ENCODE data around the gene EMILIN2. TPM values are rescaled to one million over a fixed set of nuclear protein-coding genes. Genes with fewer than 3 reads are reported as not detected.
A peak's percentile ranks its signal among the peaks of the same experiment; 100 is the strongest.
"Not testable (repeated sequence)": the region's sequence is repeated elsewhere in the genome, so short reads cannot be mapped to it uniquely, and the experiment has no call there.

Gene EMILIN2
- total and polyA plus RNA-seq, 10 donors = 7.5 to 47.7 (median 21.3) TPM

DNA sequence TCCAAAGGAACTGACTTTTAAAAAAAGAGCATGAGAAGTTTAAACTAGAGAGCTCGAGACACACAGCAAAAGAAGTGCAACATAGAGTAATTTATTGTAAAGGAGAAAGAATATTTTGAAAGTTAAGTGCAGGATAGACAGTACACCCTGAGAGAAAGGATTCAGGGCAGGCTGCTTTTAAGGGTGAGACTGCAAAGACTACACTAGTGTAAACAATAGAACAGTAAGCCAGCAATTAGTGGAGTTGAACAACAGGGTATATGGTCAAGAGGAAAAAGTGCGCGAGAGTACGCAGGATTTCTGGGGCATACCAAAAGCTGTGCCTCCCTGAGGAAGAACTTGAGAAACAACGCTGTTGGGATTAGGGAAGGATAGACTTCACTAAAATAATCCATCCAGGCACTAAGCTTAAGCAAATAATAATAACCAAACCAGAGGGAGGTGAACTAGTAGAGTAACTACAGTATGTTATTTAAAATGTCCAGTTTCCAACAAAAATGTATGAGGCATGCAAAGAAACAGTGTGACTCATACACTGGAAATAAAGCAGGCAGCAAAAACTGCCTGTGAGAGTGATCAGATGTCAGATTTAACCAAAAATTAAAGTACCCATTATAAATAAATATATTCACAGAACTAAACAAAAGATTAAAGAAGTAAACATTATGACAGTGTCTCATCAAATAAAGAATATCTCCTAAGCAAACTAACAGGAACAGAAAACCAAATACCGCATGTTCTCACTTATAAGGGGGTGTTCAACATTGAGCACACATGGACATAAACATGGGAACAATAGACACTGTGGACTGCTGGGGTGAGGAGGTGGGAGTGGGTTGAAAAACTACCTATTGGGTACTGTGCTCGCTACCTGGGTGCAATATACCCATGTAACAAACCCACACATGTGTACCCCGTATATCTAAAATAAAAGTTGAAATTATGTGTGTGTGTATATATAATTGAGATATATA, 40.5 kb upstream of the EMILIN2 start:
- WGBS, 5 donors = 94 to 98% (median 94%) methylated on average over 8 of the region's 8 CpGs
- H3K4me3 ChIP-seq = no peak overlapping the region
- H3K4me1 ChIP-seq = no peaks in the 10 kb centered on the region
- H3K27ac ChIP-seq = no peak overlapping the region
- peaks cover 0 to 51% (median 25%) of the 10 kb centered on the region in 6 donors for H3K36me3 ChIP-seq
- no peak for DNase-seq
- TF ChIP-seq POLR2AphosphoS5 (IDR thresholded peaks at IDR 0.05) = peak in 1 of 3 donors; percentile 33
- TF ChIP-seq, protein P1, sequence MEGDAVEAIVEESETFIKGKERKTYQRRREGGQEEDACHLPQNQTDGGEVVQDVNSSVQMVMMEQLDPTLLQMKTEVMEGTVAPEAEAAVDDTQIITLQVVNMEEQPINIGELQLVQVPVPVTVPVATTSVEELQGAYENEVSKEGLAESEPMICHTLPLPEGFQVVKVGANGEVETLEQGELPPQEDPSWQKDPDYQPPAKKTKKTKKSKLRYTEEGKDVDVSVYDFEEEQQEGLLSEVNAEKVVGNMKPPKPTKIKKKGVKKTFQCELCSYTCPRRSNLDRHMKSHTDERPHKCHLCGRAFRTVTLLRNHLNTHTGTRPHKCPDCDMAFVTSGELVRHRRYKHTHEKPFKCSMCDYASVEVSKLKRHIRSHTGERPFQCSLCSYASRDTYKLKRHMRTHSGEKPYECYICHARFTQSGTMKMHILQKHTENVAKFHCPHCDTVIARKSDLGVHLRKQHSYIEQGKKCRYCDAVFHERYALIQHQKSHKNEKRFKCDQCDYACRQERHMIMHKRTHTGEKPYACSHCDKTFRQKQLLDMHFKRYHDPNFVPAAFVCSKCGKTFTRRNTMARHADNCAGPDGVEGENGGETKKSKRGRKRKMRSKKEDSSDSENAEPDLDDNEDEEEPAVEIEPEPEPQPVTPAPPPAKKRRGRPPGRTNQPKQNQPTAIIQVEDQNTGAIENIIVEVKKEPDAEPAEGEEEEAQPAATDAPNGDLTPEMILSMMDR (IDR thresholded peaks at IDR 0.05 in 8 of 11, conservative IDR thresholded peaks at IDR 0.05 in 3 of 11) = no peak
- intact Hi-C loops (cut with DNase I; ENCODE audit: low total_unique reads) = no loop called here
- H3K9me3 ChIP-seq = peaks cover 0 to 29% (median 24%) of the 10 kb centered on the region in 8 donors
- no peaks in the 10 kb centered on the region for H3K27me3 ChIP-seq (replicated peaks in 1 of 7)

GRCh38 chr18:2808640-2809039, 38.2 kb upstream of the EMILIN2 start:
- DNase-seq; H3K27me3 ChIP-seq (replicated peaks in 1 of 7); H3K4me3 ChIP-seq; intact Hi-C loops (cut with DNase I; ENCODE audit: low total_unique reads); H3K27ac ChIP-seq; H3K4me1 ChIP-seq: not testable (repeated sequence)
- peaks cover 0 to 52% (median 44%) of the 10 kb centered on the region in 8 donors for H3K9me3 ChIP-seq
- WGBS, 5 donors = 89 to 98% (median 91%) methylated on average over 2 of the region's 2 CpGs
- peaks cover 0 to 27% (median 15%) of the 10 kb centered on the region in 6 donors for H3K36me3 ChIP-seq

GRCh38 chr18:2809666-2810183, 37.1 kb upstream of the EMILIN2 start:
- 81 to 100% (median 93%) methylated on average over 6 of the region's 6 CpGs for WGBS, 5 donors
- H3K4me3 ChIP-seq; DNase-seq; intact Hi-C loops (cut with DNase I; ENCODE audit: low total_unique reads); H3K27ac ChIP-seq; H3K27me3 ChIP-seq (replicated peaks in 1 of 7); H3K4me1 ChIP-seq: not testable (repeated sequence)
- Histone ChIP-seq H3K36me3 (peaks cover 0 to 16% (median 7%) of the 10 kb centered on the region in 6 donors), H3K9me3 (peaks cover 0 to 63% (median 54%) of the 10 kb centered on the region in 8 donors)

- 91 to 100% (median 96%) methylated on average over 1 of the region's 1 CpG for WGBS, 5 donors
- intact Hi-C loops (cut with DNase I; ENCODE audit: low total_unique reads) = no loop called here
- no peaks in the 10 kb centered on the region for H3K4me1 ChIP-seq
- no peak overlapping the region for H3K27ac ChIP-seq
- no peaks in the 10 kb centered on the region for H3K36me3 ChIP-seq
- peaks cover 0 to 72% (median 60%) of the 10 kb centered on the region in 8 donors for H3K9me3 ChIP-seq
- DNase-seq = no peak
- no peaks in the 10 kb centered on the region for H3K27me3 ChIP-seq (replicated peaks in 1 of 7)
- TF ChIP-seq POLR2AphosphoS5 (IDR thresholded peaks at IDR 0.05) = no peak
- TF ChIP-seq, protein P1 (IDR thresholded peaks at IDR 0.05 in 8 of 11, conservative IDR thresholded peaks at IDR 0.05 in 3 of 11) = no peak
- no peak for TF ChIP-seq POLR2A (IDR thresholded peaks at IDR 0.05)
- no peak overlapping the region for H3K4me3 ChIP-seq
These were observed 35.4 kb upstream of the EMILIN2 start for GRCh38 chr18:2811416-2811815.

DNA sequence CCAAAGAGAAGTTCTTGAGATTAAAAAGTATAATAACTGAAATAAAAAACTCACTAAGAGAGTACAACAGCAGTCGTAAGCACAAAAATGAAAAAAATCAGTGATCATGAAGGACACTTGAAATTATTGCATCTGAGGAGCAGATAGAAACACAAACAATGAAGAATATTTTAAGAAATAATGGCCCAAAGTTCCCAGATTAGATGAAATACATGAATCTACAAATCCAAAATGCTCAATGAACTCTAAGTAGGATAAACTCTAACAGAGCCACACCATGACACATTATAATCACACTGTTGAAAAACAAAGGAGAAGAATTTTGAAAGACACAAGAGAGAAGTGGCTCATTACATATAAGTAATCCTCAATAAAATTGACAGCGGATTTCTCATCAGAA, 31.9 kb upstream of the EMILIN2 start:
- TF ChIP-seq, protein P1 (IDR thresholded peaks at IDR 0.05 in 8 of 11, conservative IDR thresholded peaks at IDR 0.05 in 3 of 11) = no peak
- no peak for TF ChIP-seq POLR2A (IDR thresholded peaks at IDR 0.05)
- no peak for TF ChIP-seq POLR2AphosphoS5 (IDR thresholded peaks at IDR 0.05)
- no peaks in the 10 kb centered on the region for H3K4me1 ChIP-seq
- WGBS, 5 donors = 89 to 97% (median 95%) methylated on average over 2 of the region's 2 CpGs
- no peak overlapping the region for H3K4me3 ChIP-seq
- no peak overlapping the region for H3K27ac ChIP-seq
- no peaks in the 10 kb centered on the region for H3K36me3 ChIP-seq
- intact Hi-C loops (cut with DNase I; ENCODE audit: low total_unique reads) = no loop called here
- DNase-seq = no peak
- H3K27me3 ChIP-seq (replicated peaks in 1 of 7) = no peaks in the 10 kb centered on the region
- H3K9me3 ChIP-seq = peaks cover 0 to 58% (median 52%) of the 10 kb centered on the region in 8 donors

Data from spleen (tissue), 11 donors.